Peyer's patch (tissue), 4 donors: ENCODE results near the gene MKNK2. TPM values are rescaled to one million over a fixed set of nuclear protein-coding genes. Genes with fewer than 3 reads are reported as not detected.
A peak's percentile ranks its signal among the peaks of the same experiment; 100 is the strongest.

ENCODE experiments used
- DNase-seq, 3 donors: peaks; one replicate each; pipeline ENCODE4 v3.0.0-alpha.2; 2017 to 2019
- H3K27ac ChIP-seq, 4 donors: fragments of 200-600 bp; sonication (generic); one replicate each; pipeline ENCODE4 v1.5.1; 2016 to 2019
- H3K27me3 ChIP-seq, 2 donors: fragments of 200-600 bp; sonication (generic); one replicate each; pipeline ENCODE4 v1.5.1; 2019
- H3K36me3 ChIP-seq, 3 donors: fragments of 200-600 bp; sonication (generic); one replicate each; pipeline ENCODE4 v1.5.1; 2016 to 2019
- H3K4me1 ChIP-seq, 4 donors: fragments of 200-600 bp; sonication (generic); one replicate each; pipeline ENCODE4 v1.5.1; 2016 to 2019
- H3K4me3 ChIP-seq, 4 donors: fragments of 200-600 bp; sonication (generic); 1 replicate in 3 of 4; 2 replicates in 1 of 4; pipeline ENCODE4 v1.5.1; 2016 to 2019; ENCODE audit warnings: mild to moderate bottlenecking in 1 of 4
- H3K9me3 ChIP-seq, 4 donors: fragments of 200-600 bp; sonication (generic); one replicate each; pipeline ENCODE4 v1.5.1; 2016 to 2019; ENCODE audit warnings: mild to moderate bottlenecking in 1 of 4
- POLR2A ChIP-seq, 2 donors: fragments of 450-650 bp; IDR thresholded peaks; one replicate each; pipeline ENCODE4 v1.5.1; 2017; ENCODE audit warnings: antibody characterized with exemption in 2 of 2, mild to moderate bottlenecking in 2 of 2, moderate library complexity in 2 of 2
- total RNA-seq, 4 donors: library from RNA; depleted of rRNA; stranded (reverse); fragments of >200 nt; gene quantifications; one replicate each; pipeline ENCODE4 v1.1.0, GENCODE V29; 2016
- TF ChIP-seq, protein P1 (sequence below), 6 experiments: fragments of 450-650 bp in 4 of 6; fragments of 200-600 bp in 2 of 6; sonication (generic) in 1 of 6; IDR thresholded peaks; one replicate each; pipeline ENCODE4 v1.5.1; 2017 to 2019; ENCODE audit warnings: antibody characterized with exemption in 6 of 6, mild to moderate bottlenecking in 3 of 6, moderate library complexity in 1 of 6

The MKNK2 gene
- total RNA-seq, 4 donors from 2014 or later, result 119 to 253 (median 192) TPM

- peaks cover 0 to 57% (median 0%) of the 10 kb centered on the region in 3 donors for H3K36me3 ChIP-seq
- H3K4me1 ChIP-seq, result peaks cover 6 to 43% (median 26%) of the 10 kb centered on the region in 4 donors
- no peak overlapping the region for H3K4me3 ChIP-seq
- TF ChIP-seq, protein P1, sequence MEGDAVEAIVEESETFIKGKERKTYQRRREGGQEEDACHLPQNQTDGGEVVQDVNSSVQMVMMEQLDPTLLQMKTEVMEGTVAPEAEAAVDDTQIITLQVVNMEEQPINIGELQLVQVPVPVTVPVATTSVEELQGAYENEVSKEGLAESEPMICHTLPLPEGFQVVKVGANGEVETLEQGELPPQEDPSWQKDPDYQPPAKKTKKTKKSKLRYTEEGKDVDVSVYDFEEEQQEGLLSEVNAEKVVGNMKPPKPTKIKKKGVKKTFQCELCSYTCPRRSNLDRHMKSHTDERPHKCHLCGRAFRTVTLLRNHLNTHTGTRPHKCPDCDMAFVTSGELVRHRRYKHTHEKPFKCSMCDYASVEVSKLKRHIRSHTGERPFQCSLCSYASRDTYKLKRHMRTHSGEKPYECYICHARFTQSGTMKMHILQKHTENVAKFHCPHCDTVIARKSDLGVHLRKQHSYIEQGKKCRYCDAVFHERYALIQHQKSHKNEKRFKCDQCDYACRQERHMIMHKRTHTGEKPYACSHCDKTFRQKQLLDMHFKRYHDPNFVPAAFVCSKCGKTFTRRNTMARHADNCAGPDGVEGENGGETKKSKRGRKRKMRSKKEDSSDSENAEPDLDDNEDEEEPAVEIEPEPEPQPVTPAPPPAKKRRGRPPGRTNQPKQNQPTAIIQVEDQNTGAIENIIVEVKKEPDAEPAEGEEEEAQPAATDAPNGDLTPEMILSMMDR (IDR thresholded peaks at IDR 0.05), result no peak
- TF ChIP-seq POLR2A (IDR thresholded peaks at IDR 0.05), result no peak
- H3K27ac ChIP-seq, result peak overlapping the region in 1 of 4 donors; percentile 22
- no peaks in the 10 kb centered on the region for H3K27me3 ChIP-seq
- H3K9me3 ChIP-seq, result peaks cover 0 to 8% (median 3%) of the 10 kb centered on the region in 4 donors
- DNase-seq, result peak in 1 of 3 donors; percentile 49
Observed at GRCh38 chr19:2039089-2039958, 11.7 kb downstream of the MKNK2 start.

DNA sequence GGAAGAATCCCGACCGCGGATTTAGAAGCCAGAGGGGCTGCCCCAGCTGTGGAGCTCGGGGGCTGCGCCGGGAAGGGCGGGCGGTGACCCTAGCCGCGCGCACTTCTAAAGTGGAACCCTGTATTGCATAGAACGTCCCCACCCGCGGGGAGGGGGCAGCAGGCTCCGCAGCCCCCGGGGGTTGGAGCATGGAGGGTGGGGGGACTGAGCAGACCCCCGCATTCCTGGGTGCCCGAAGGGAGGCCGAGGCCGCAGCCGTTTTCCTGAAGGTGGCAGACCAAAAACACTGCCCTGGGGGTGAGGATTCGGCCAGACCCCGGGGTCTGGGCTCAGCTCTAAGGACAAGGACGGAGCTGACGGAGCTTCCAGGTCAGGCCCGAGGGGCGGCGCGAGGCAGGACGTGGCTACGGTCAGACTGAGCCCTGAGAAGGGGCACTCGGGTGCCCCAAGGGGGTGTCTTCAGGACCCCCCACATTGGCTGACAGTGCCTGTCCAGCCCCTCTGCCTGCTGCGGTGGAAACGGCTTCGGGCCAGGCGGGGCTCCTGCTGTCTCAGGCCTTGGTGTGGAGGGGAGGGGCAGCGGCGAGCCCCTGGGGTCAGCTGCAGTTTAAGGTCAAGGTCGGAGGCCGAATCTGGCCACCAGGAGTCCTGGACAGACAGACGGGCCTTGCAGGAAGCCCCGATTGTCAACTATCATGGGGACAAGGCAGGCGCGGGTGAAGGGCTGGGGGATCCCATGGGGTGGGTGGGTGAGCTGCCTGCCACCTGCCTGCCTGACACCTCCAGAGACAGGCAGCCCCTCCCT, 12.6 kb downstream of the MKNK2 start:
- no peak for TF ChIP-seq POLR2A (IDR thresholded peaks at IDR 0.05)
- TF ChIP-seq, protein P1 (IDR thresholded peaks at IDR 0.05), result no peak
- Histone ChIP-seq H3K27ac (no peak overlapping the region), H3K9me3 (peaks cover 0 to 8% (median 3%) of the 10 kb centered on the region in 4 donors), H3K4me3 (no peak overlapping the region), H3K27me3 (no peaks in the 10 kb centered on the region), H3K4me1 (peaks cover 6 to 45% (median 22%) of the 10 kb centered on the region in 4 donors), H3K36me3 (peaks cover 0 to 52% (median 0%) of the 10 kb centered on the region in 3 donors)
- no peak for DNase-seq

GRCh38 chr19:2037651-2038255, 13.3 kb downstream of the MKNK2 start:
- Histone ChIP-seq H3K36me3 (peaks cover 0 to 44% (median 0%) of the 10 kb centered on the region in 3 donors), H3K4me1 (peaks cover 6 to 45% (median 20%) of the 10 kb centered on the region in 4 donors), H3K27ac (no peak overlapping the region), H3K9me3 (peaks cover 0 to 8% (median 3%) of the 10 kb centered on the region in 4 donors), H3K27me3 (no peaks in the 10 kb centered on the region), H3K4me3 (no peak overlapping the region)
- TF ChIP-seq, protein P1 (IDR thresholded peaks at IDR 0.05), result no peak
- no peak for TF ChIP-seq POLR2A (IDR thresholded peaks at IDR 0.05)
- peak in 1 of 3 donors; percentile 48 for DNase-seq

- H3K9me3 ChIP-seq, result peaks cover 0 to 8% (median 3%) of the 10 kb centered on the region in 4 donors
- H3K4me3 ChIP-seq, result no peak overlapping the region
- peaks cover 8 to 48% (median 23%) of the 10 kb centered on the region in 4 donors for H3K4me1 ChIP-seq
- peaks cover 0 to 38% (median 0%) of the 10 kb centered on the region in 3 donors for H3K36me3 ChIP-seq
- no peak overlapping the region for H3K27ac ChIP-seq
- TF ChIP-seq, protein P1 (IDR thresholded peaks at IDR 0.05), result no peak
- no peak for TF ChIP-seq POLR2A (IDR thresholded peaks at IDR 0.05)
- no peaks in the 10 kb centered on the region for H3K27me3 ChIP-seq
- no peak for DNase-seq
Observed at GRCh38 chr19:2036424-2036823, 14.6 kb downstream of the MKNK2 start.

DNA sequence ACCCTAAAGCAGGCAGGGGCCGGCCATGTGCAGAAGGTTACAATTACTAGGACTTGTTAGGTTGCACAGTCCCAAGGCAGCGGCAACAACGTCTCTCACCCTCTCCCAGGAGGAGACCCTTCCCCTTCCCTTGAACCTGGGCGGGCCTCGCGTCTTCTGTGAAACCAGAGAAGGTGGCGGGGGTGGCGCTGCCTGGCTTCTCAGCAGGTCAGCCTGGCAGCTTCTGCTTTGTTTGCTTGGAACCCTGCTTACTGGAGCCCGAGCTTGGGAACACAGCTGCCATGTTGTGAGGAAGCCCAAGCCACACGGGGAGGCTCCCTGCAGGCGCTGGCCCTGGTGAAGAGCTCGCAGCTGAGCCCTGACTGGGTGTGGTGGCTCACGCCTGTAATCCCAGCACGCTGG, 15.5 kb downstream of the MKNK2 start:
- DNase-seq, result peak in 1 of 3 donors; percentile 45
- H3K4me3 ChIP-seq, result no peak overlapping the region
- peaks cover 5 to 41% (median 18%) of the 10 kb centered on the region in 4 donors for H3K4me1 ChIP-seq
- H3K36me3 ChIP-seq, result peaks cover 0 to 29% (median 0%) of the 10 kb centered on the region in 3 donors
- H3K27me3 ChIP-seq, result no peaks in the 10 kb centered on the region
- H3K27ac ChIP-seq, result peak overlapping the region in 1 of 4 donors; percentile 76
- no peak for TF ChIP-seq POLR2A (IDR thresholded peaks at IDR 0.05)
- TF ChIP-seq, protein P1 (IDR thresholded peaks at IDR 0.05), result no peak
- peaks cover 0 to 8% (median 3%) of the 10 kb centered on the region in 4 donors for H3K9me3 ChIP-seq
